ENCODE data around the gene SIRT5. TPM values are rescaled to one million over a fixed set of nuclear protein-coding genes. Genes with fewer than 3 reads are reported as not detected.

SIRT5 gene
- total and polyA plus RNA-seq, 3 experiments from 2014 or later = 8.2 to 10.7 (median 9.7) TPM

DNA sequence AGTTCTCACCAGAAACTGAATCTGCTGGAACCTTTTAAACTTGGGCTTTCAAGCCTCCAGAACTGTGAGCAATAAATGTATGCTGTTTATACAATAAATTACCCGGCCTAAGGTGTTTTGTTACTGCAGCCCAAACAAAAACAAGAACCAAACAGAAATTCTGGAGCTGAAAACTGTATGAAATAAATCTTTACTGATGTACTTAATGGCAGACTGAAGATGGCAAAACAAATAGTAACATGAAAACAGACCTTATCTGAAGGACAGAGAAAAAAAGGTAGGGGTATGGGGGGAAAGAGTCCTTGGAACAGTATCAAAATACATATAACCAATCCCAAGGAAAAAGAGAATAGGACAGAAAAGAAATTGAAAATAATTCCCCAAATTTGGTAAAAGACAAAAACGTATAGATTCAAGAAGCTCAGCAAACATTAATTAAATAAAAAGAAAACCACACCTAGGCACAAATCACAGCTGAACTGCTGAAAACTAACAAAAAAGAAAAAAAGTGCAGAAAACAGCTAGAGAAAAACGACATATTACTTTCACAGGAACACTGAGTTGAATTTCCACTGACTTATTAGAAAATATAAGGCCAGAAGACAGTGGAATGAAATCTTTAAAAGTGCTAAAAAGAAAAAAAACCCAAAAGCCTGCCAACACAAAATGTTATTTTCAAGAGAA, 88.4 kb downstream of the SIRT5 start:
- H3K9me3 Mint-ChIP-seq = no peaks in the 10 kb centered on the region
- H3K27me3 Mint-ChIP-seq = no peaks in the 10 kb centered on the region
- Histone ChIP-seq H3K4me1 (ENCODE audit: insufficient read depth, low read length) (peaks cover 48% of the 10 kb centered on the region), H3K36me3 (ENCODE audit: insufficient read depth, low read length) (no peaks in the 10 kb centered on the region), H3K9me3 (ENCODE audit: low read length) (no peaks in the 10 kb centered on the region), H3K4me3 (ENCODE audit: low read length) (no peak overlapping the region), H3K27ac (ENCODE audit: low read depth, low read length) (no peak overlapping the region), H3K27me3 (ENCODE audit: insufficient read depth, low read length, poor library complexity, severe bottlenecking) (no peaks in the 10 kb centered on the region)
- H3K27ac Mint-ChIP-seq = peak overlapping the region in 4 of 8 donors; percentile 1 to 66 (median 23)
- H3K4me1 Mint-ChIP-seq = peaks cover 85 to 98% (median 94%) of the 10 kb centered on the region in 3 donors
- no peak for DNase-seq
- ChIA-PET POLR2A (no interaction called here), CTCF (no interaction called here)
- peak overlapping the region in 2 of 7 donors; percentile 5 to 7 for H3K4me3 Mint-ChIP-seq
- no peaks in the 10 kb centered on the region for H3K36me3 Mint-ChIP-seq

GRCh38 chr6:13663986-13664385, 89.6 kb downstream of the SIRT5 start:
- peaks cover 58% of the 10 kb centered on the region for H3K4me1 ChIP-seq (ENCODE audit: insufficient read depth, low read length)
- Mint-ChIP-seq H3K9me3 (no peaks in the 10 kb centered on the region), H3K4me3 (peak overlapping the region in 3 of 7 donors; percentile 4 to 20 (median 14)), H3K27ac (no peak overlapping the region), H3K36me3 (peaks cover 0 to under 1% (median 0%) of the 10 kb centered on the region in 3 donors), H3K4me1 (peaks cover 90 to 100% (median 99%) of the 10 kb centered on the region in 3 donors), H3K27me3 (no peaks in the 10 kb centered on the region)
- no peaks in the 10 kb centered on the region for H3K27me3 ChIP-seq (ENCODE audit: insufficient read depth, low read length, poor library complexity, severe bottlenecking)
- no peak overlapping the region for H3K27ac ChIP-seq (ENCODE audit: low read depth, low read length)
- no peaks in the 10 kb centered on the region for H3K36me3 ChIP-seq (ENCODE audit: insufficient read depth, low read length)
- DNase-seq = no peak
- no peaks in the 10 kb centered on the region for H3K9me3 ChIP-seq (ENCODE audit: low read length)
- ChIA-PET CTCF (interaction anchor here (0.9 kb wide), 1 partner anchor 89 kb away, joined by 4 read pairs; the partner anchor contains the start of gene SIRT5), POLR2A (no interaction called here)
- H3K4me3 ChIP-seq (ENCODE audit: low read length) = no peak overlapping the region

Other genes starting within 250 kb of the SIRT5 start
- 10 to 100 TPM; 21.8 to 23.2 TPM for gene TBC1D7, start 246.1 kb upstream of the SIRT5 start, total RNA-seq
- gene TBC1D7, start 246.1 kb upstream of the SIRT5 start, polyA plus RNA-seq = 14.9 TPM
- gene GFOD1, start 87.0 kb upstream of the SIRT5 start, total RNA-seq = 1 to 10 TPM; 8.2 to 8.7 TPM
- gene GFOD1, start 87.0 kb upstream of the SIRT5 start, polyA plus RNA-seq = 3.6 TPM
- 100 to 1,000 TPM; 120 to 122 TPM for gene NOL7, start 40.7 kb downstream of the SIRT5 start, total RNA-seq
- gene NOL7, start 40.7 kb downstream of the SIRT5 start, polyA plus RNA-seq = 137 TPM
- 10 to 100 TPM; 45.4 to 47.0 TPM for gene RANBP9, start 137.2 kb downstream of the SIRT5 start, total RNA-seq
- gene RANBP9, start 137.2 kb downstream of the SIRT5 start, polyA plus RNA-seq = 6.2 TPM
- 10 to 100 TPM; 50.9 to 54.8 TPM for gene MCUR1, start 240.0 kb downstream of the SIRT5 start, total RNA-seq
- gene MCUR1, start 240.0 kb downstream of the SIRT5 start, polyA plus RNA-seq = 8.4 TPM